ENCODE data around the gene CNOT11.

GRCh38 chr2:101300164-101300563, 47.5 kb downstream of the CNOT11 start:
- TF ChIP-seq CTCF (IDR thresholded peaks at IDR 0.05) (no peak), POLR2A (IDR thresholded peaks at IDR 0.05) (no peak), POLR2AphosphoS5 (IDR thresholded peaks at IDR 0.05; ENCODE audit: insufficient read depth in 1 of 2, low read depth in 1 of 2) (no peak)
